HG03442 (cell line): ENCODE data around the gene A2ML1.
"Not testable (repeated sequence)": the region's sequence is repeated elsewhere in the genome, so short reads cannot be mapped to it uniquely, and the experiment has no call there.

Source experiments
- ATAC-seq: cut with Tn5 transposase; IDR thresholded peaks from one replicate; pipeline ENCODE4 v1.9.1; 2021; ENCODE audit warnings: mild to moderate bottlenecking, moderate library complexity; ENCODE audit not compliant: unreplicated experiment

A2ML1 gene

DNA sequence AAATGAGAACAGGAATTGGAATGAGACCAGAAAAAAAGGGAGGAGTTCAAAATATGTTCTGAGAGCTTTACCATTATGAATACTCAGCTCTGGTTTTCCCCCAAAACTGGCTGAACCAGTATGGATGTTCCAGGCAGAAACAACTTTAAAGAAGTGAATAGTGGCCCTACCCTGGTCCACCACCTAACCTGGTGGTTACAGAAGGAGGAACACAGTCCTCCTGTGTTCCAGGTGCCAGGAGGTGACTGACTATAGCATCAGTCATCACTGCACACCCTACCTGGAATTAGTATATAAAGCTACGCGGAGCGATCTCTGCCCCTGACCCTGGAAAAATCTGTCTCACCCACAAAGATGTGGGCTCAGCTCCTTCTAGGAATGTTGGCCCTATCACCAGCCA lies at the start of gene A2ML1:
Gene A2ML1, plus strand, starts transcription at position 324 of the 400 bp plus-strand sequence. Its CDS starts 31 bp downstream, at position 355.
- ATAC-seq: no peak

GRCh38 chr12:8773461-8773860 lies 49.0 kb upstream of the A2ML1 start:
- no peak for ATAC-seq

GRCh38 chr12:8779281-8779680 lies 43.1 kb upstream of the A2ML1 start:
- ATAC-seq: no peak

GRCh38 chr12:8779862-8780261 lies 42.6 kb upstream of the A2ML1 start:
- ATAC-seq: no peak

DNA sequence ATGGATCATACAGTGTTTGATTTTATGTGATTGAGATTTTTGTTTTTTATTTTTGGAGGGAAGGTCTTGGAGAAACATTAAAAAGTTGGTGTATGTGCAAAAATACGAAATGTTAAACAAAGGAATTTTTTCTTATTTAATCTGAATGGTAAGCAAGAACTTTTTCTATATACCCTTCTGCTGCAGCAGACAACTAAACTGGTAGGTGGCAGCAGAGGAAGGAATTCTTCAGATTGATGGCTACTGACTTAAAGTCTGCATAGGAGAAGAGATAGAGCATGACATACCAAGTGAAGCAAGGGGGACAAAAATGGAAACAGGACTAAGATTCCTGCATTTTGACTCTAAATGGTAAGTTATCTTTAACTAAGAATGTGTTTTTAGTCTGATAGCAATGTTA lies 42.0 kb upstream of the A2ML1 start:
- no peak for ATAC-seq

DNA sequence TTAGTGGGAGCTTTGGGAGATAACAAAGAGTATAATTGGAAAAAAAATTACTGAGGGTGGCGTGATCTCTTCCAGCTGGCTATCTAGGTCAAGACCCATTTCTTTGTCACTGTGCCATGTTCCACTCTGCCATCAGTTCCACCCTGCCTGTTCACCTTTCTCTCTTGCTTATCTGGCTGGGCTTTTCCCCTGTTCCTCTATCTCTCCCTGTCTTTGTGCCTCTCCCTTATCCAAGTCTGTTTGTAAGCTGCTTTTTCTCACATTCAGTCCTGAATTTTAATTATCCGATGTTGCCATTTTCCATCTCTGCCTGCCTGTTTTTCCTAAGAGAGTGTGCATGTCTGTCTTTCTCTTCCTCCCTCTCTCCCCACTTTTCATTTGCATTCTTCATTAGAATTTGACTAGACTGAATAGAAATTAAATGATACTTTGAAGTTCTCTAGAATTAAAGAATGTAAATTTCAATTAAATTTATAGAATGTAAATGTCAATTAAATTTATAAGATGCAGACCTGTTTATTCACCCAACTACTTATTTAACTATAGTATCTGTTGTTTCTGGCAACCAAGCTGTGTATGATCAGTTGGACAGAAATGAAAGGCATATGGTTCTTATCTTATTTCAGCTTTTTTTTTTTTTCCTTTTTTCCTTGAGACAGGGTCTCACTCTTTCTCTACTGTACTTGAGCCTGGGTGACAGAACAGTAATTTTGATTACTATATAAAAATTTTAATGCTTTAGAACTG lies 40.9 kb upstream of the A2ML1 start:
- no peak for ATAC-seq

DNA sequence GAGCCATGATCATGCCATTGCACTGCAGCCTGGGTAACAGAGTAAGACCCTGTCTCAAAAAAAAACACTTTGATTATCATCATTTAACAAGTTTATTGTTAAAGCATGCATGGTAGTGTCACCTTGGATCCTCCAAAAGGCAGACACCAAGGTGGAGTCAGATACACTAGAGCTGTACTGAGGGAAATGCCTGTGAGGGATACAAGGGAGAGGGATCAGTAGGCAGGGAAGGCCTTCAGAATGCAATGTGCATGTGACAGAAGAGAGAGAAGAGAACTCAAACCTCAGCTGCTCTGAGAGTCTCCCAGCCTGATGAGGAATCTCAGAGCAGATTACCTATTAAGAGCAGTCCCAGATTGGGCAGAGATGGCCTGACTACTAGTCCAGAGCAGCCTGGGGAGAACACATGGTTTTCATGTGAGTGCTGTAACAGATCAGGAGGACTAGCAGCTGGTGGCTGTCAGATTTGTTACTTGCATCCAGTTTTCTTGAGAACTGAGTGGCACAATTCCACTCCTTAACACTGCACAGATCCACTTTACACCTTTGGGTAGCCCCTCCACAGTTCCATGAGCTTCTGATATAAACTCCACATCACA lies 38.0 kb upstream of the A2ML1 start:
- no peak for ATAC-seq

DNA sequence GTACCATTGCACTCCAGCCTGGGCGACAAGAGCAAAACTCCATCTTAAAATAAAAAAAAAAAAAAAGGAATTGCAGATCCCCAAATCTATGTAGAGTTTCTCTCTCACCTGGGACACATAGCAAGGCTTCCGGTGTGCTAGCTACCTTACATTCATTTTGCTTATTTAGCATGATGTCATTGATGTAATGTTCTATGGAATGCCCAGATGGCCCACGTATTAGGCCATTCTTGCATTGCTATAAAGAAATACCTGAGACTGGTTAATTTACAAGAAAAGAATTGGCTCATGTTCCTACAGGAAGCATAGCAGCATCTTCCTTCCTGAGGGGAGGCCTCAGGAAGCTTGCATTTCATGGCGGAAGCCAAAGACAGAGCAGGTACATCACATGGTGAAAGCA lies 36.9 kb upstream of the A2ML1 start:
- no peak for ATAC-seq

DNA sequence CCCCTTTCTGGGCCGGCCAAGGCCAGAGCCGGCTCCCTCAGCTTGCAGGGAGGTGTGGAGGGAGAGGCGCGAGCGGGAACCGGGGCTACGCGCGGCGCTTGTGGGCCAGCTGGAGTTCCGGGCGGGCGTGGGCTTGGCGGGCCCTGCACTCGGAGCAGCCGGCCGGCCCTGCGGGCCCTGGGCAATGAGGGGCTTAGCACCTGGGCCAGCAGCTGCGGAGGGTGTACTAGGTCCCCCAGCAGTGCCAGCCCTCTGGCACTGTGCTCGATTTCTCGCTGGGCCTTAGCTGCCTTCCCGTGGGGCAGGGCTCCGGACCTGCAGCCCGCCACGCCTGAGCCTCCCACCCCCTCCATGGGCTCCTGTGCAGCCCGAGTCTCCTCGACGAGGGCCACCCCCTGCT lies 35.2 kb upstream of the A2ML1 start:
- not testable (repeated sequence) for ATAC-seq

GRCh38 chr12:8788706-8789105 lies 33.7 kb upstream of the A2ML1 start:
- ATAC-seq: not testable (repeated sequence)

GRCh38 chr12:8789341-8790013 lies 32.9 kb upstream of the A2ML1 start:
- not testable (repeated sequence) for ATAC-seq

GRCh38 chr12:8793226-8793625 lies 29.2 kb upstream of the A2ML1 start:
- ATAC-seq: not testable (repeated sequence)

- not testable (repeated sequence) for ATAC-seq
Observed at GRCh38 chr12:8794611-8795010, 27.8 kb upstream of the A2ML1 start.

DNA sequence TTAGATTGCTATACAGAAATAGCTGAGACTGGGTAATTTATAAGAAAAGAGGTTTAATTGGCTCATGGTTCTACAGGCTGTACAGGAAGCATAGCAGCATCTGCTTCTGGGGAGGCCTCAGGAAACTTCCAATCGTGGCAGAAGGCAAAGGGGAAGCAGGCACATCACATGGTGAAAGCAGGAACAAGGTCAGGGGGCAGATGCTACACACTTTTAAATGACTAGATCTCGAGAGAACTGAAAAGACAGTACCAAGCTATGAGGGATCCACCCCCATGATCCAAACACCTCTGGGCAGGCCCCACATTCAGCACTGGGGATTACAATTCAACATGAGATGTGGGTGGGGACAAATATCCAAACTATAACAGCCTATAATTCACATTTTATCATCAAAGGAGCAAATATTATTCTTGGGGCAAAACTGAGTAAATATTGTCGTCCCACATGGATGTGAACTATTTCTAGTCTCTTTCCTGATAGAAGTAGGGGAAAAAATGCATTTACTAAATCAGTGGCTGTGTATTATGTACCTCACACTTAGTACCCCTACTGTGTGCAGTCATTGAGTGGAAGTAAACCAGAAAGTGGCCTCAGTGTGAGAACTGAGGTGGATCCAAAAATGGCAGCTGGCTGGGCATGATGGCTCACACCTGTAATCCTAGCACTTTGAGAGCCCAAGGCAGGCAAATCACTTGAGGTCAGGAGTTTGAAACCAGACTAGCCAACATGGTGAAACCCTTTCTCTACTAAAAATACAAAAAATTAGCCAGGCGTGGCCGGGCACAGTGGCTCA lies 25.4 kb upstream of the A2ML1 start:
- ATAC-seq: no peak

GRCh38 chr12:8801213-8801612 lies 21.2 kb upstream of the A2ML1 start:
- ATAC-seq: not testable (repeated sequence)

GRCh38 chr12:8804833-8805232 lies 17.6 kb upstream of the A2ML1 start:
- not testable (repeated sequence) for ATAC-seq

DNA sequence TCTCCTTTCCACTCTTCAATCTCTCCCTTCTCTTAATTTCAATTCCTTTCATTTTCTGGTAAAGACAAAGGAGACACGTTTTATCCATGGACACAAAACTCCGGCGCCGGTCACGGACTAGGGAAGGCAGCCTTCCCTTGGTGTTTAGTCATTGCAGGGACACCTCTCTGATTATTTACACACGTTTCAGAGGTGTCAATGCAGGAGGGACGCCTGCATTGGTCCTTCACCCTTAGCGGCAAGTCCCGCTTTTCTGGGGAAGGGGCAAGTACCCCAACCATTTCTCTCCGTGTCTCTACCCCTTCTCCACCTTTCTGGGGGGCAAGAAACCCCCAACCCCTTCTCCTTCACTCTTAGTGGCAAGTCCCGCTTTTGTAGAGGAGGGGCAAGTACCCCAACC lies 16.9 kb upstream of the A2ML1 start:
- not testable (repeated sequence) for ATAC-seq

GRCh38 chr12:8807084-8807483 lies 15.3 kb upstream of the A2ML1 start:
- not testable (repeated sequence) for ATAC-seq

- ATAC-seq: not testable (repeated sequence)
Observed at GRCh38 chr12:8810112-8810511, 12.3 kb upstream of the A2ML1 start.

DNA sequence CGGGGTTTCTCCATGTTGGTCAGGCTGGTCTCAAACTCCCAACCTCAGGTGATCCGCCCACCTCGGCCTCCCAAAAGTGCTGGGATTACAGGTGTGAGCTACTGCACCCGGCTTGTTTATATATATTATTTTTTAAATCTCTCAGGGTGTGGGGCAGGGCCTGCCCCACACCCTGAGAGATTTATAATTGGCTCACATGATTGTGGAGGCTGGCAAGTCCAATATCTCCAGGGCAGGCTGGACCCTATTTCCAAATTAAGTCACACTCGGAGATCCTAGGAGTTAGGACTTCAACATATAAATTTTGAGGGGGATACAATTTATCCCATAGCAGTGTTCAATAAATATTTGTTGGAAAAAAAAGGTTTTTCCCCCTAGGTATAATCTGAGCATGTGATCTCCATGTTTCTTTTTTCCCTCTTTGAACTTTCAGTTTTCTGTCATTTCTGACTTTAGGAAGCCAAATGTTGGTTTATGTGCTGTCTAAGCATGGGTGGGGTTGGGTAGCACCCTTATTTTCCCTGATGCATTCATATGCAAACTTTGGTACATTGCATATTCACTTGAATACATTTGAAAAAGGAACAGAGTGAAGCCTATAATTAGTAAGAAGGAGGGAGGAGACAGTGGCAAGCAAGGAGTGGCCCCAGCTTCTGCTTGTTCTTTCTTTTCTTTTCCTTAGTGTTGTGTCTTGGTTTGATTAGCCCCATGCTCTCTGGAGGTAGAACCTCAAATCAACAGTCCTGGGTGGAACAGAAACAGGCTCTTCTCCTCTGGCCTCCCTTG lies 8.7 kb upstream of the A2ML1 start:
- ATAC-seq: no peak
